Fibroblast of skin of right biceps (primary cell): ENCODE data around the gene HMCN1.

Source experiments
- DNase-seq: peaks from one replicate; pipeline ENCODE4 v3.0.0-alpha.2; 2013

Gene HMCN1

DNA sequence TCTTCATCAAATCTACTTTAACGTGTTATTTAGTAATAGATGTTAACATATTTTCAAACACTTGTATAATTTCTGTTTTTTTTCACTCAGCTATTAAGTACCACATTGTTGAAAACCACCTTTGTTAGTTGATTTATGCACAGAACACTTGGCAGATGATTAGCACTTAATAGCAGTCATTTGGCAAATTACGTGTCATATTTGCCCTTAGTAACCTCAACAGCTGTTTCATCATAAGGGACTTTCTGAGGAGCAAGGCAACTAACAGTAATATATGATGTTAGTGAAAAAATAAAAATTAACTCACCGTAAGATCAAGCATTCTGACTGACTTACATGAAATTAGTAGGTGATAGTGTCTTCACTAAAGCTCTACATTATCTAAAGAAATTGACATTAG is 186.4 kb downstream of the HMCN1 start:
- DNase-seq, result no peak

DNA sequence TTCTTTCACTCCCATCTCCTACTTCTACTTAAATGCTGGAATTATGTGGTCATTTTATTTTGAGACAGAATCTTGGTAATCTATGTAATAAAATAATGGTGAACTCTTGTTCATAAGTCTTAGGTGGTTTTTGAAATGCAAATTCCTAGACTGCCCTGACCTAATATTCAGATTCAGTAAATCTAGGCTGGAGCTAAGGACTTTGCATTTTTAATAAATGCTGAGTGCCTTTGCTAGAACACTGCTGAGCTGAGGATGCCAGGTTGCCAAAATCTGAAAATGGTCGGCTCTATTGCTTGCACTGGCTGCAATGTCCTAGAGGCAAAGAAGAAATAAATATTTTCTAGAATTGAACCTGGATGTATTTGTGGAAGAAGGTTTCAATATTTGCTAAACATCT is 187.4 kb downstream of the HMCN1 start:
- DNase-seq, result no peak

DNA sequence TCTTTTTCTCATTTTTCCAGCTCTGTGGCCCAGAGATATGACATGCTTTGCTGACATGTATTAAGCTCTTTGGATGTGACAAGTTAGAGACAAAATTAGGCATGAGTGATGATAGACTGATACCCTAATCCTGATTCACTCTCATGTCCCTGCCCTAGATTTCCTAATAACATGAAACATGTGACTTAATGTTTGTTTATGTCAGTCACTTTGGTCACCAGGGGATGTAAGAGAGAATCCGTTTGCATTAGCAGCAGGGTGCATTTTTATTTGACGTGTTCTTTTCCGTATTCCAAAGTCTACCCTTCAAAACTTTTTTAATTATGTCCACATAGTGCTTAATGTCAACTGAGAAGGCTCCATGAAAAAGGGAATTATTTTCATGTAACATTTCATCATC is 192.4 kb downstream of the HMCN1 start:
- DNase-seq, result peak; percentile 55

DNA sequence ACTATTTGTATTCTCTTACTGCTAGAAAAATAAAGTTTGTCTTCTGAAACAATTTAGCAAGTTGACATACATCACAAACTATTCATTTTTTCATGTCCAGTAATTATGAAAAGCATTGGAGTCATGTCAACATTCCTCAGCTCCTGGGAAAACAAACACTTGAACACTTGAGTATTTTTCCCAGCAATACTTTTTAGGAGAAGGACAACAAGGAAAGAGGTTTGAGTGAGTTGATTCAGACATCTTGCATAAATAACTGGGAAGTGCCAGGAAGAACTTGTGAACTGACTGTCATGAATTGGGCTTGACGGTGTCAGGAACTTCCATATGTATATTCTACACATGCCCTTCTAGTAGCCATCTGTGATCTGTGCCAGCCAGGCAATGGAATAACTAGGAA is 195.6 kb downstream of the HMCN1 start:
- DNase-seq, result peak; percentile 73

DNA sequence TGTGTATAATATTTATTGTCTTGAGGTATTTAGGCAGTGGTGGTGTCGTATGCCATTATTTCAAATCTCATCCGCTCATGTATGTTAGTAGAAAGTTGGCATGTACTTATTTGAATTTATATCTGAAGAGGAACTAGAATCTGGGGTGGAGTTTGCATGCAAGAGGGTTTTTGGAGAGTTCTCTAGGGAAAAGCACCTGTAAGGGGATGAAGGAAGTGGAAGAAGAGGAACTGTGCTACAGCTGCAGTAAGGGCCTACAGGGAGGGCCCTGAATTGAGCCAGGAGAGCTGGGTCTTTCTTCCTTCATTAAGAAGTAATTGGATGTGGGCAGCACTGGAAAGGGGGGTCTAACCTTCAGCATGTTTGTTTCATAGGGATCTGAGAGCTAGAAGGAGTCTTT is 197.2 kb downstream of the HMCN1 start:
- no peak for DNase-seq

DNA sequence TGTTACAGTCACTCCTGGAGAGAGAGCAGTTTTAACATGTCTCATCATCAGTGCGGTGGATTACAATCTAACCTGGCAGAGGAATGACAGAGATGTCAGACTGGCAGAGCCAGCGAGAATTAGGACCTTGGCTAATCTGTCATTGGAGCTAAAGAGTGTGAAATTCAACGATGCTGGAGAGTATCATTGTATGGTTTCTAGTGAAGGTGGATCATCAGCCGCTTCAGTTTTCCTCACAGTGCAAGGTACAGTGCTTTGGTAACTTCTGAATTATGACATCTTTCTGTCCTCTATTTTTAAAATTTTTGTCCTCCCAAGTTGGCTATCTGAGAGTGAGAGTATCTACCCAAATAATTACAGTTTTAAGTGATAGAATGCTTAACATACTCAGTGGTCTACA is 199.4 kb downstream of the HMCN1 start:
- DNase-seq, result no peak

DNA sequence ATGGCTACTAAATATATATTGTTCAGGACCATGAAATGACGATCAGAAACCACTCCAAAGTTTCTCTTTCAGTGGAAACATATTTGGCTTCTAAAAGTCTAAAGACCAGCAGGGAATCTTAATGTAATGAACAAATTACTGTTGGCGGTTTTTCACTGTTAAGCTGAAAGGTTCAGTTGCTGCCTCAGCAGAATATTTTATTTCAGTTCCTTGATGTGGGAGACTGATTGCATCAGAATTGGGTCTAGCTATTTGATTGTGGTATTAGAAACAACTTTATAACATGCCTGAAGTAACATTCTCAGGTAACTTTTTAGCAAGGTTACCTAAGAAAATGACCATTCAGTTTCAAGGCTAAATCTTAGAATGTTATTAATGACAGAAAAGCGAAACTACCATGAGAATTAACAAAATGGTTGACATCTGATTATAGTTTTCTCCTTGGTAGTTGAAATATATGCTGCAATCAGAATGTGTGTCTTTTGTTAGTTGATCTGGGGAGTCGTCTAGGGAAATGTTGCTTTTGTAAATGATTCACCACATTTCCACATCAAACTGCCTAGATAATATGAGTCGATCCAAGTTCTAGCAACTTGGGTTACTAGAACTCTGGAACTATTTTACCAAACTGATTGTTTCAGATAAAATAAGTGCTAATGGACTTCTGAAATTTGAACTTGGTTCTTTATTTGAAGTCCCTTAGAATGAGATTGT is 200.4 kb downstream of the HMCN1 start:
- DNase-seq, result peak; percentile 84

DNA sequence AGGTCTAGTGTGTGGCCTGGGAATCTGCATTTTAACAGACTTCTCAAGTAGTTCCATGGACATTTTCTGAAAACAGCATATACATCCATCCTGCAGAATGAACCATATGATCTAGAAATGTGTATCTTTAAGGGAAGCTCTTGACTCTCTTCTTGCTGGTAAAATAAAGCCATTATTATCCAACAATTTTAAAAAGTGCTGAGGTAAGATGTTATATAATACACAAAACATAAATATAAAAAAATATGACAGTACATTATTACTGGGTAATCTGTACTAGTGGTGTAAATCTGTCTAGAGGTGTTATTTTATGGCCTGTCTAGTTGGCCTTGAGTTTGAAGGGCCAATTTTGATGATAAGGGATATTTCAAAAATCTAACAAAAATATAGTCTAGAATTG is 201.2 kb downstream of the HMCN1 start:
- DNase-seq, result no peak

DNA sequence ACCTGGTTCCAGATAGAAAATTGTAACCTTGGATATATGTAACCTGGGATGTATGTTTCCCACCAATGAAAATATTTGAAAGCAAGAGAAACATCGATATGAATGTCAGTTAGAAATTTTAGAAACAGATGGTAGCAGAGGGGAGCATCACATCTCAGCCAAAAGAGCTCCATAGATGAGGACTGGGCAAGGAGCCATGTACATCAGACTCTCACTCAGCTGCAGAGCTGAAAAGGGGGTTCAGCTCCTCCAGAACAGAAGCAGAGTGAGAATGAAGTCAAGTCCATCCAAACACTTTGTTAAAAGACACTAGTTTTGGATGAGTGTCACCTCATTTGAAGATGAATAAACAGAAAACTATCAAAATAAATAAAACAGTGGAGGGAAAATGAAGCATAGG is 202.4 kb downstream of the HMCN1 start:
- no peak for DNase-seq

DNA sequence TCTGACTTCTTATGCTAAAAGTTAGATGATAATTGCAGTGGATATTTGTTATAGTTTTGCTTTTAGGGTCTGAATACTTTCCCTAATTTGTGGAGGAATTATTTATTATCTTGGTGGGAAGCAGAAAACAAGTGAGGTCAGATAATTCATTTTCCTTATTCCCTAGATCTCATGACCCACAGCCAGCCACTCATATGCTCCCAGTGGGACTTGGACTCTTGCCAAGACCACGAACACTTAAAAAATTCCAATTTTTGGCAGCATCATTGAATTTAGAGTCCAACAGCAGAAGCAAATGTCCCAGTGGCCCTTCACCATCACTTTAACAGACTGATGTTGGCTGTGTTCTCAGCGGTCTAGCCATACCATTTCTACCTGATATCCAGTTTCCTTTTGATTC is 204.2 kb downstream of the HMCN1 start:
- peak; percentile 66 for DNase-seq

DNA sequence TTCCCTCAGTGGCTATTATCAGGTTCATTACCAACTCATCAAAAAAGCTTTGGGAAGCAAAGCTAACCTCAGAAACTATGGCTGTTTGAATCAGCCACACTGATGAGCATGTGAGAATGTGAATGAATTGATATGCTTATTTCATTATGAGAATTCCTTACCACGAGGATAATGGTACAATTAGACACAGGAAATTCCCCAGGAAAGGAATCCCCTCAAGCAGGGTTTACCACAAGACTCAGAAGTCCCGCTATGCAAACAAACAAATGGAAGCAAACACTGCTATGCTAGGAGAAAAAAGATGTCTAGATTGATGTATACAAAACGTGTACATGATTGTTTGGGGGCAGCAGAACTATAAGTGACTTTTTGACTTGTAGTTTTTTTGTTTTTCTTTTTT is 205.0 kb downstream of the HMCN1 start:
- DNase-seq, result peak; percentile 82

DNA sequence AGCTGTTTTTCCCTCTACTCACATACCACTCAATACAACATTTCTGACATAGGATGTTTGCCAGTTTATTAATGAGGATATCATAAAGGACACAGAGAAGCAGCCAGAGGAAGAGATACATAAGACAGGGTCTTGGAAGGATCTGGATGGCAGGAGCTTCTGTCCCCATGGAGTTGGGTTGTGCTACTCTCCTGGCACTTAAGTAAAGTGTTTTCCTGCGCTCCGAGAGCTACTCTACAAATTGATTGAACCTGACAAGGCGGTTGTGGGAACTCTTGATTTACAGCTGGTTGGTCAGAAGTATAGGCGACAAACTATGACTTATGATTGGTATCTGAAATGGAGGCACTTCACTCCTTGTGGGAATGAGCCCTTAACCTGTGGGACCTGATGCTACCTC is 208.8 kb downstream of the HMCN1 start:
- no peak for DNase-seq

DNA sequence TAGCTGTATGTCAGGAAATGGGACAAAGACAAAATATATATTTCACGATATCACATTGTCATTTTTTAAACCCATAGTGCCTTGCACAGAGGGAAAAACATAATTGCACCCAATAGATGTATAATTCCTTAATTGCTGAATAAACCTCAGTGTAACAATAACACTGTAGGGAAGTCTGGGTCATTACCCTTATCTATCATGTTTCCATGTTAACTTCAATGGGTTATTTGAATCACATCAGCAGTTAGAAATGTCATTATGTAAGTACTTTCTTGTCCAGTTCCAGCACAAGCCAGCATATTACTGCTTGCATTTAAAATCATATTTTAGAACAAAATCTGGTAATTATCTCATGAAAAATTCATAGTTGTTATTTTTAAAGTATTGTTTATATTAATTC is 222.7 kb downstream of the HMCN1 start:
- DNase-seq, result no peak

DNA sequence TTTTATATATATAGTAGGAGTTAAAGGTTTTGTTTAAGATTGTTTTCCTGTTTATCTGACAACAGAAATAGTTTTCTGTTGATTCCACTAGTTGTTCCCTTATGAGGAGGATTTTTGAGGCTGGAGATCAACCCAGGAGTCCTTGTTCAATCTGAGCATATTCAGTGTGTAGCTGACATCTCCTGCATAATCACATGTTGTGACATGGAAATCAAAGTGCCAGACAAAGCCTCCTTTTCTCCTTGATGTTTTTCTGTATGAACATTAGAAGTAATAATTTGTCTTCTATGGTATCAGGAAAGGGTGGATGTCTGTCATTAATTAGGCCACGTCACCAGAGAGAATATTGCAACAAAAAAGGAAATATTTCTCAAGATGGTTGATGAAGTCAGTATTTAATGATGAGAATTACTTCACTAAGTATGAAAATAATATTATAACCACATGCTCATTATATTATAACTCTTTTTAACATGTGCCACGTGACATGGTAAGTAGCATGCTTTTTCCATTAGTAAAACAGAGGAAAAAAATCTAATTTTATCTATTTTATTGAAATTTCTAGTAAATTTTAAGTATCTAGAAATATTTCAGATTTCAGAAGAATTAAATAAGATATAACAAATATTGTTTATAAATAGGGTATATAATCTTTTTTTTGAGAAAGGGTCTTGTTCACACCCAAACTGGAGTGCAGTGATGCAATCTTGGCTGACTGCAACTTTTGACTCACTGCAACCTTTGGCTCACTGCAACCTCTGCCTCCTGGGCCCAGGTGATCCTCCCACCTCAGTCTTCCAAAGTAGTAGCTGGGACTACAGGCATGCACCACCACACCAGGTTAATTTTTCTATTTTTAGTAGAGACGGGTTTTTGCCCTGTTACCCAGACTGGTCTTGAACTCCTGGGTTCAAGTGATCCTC is 223.5 kb downstream of the HMCN1 start:
- DNase-seq, result peak; percentile 66

DNA sequence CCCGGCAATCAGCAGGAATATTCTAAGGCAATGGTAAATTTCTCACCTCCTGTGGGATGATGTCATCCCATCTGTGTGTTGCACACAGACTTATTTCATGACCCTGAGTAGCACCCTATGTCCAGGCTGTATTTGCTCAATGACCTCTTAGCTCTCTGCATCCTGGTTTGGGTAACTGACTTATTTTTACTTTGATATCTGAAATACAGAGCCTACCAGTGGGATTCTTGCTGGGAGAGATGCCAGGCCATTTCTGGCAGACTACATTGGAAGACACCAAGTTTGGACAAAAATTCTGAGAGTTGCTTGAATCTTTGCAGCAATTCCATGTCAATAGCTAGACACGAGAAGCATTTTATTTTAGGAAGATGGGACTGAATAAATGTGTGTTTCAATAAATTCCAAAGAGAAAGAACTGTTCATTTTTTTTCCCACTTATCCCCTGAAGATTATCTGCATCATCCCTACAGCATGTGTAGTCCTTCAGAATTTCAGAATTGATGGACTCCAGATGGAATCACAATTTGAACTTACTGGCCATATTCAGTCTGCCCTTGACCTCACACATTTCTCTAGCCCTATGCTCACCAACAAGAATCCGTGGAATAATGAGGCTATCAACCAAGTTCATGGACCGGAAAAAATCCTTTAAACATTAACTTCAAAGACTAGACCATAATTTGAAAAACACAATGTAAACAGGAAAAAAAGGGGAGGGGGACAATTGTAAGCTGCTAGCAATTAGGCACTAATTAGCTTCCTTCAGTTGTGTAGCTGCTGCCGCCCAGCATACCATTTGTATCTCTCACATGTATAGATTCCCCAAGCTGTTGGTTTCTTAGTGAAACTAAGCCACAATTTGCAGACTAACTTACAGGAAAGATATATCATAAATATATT is 226.5 kb downstream of the HMCN1 start:
- peak; percentile 77 for DNase-seq

DNA sequence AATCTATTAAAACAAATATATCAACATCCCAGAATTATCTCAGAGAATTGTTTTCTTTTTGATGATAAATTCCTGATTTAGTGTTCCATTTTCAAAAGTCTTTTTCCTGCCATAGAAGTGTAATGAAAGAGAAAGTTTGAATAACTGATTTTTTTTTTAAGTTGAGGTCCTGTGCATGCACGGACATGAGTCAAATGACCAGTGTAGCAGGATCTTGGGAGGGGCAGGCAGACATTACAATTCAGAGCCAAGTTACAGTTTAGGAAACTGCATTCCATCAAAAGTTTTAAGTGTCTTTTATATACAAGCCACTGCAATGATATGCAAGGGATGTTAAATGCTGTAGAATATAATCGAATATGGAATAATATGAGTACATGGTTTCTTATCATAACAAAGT is 227.5 kb downstream of the HMCN1 start:
- DNase-seq, result peak; percentile 26

DNA sequence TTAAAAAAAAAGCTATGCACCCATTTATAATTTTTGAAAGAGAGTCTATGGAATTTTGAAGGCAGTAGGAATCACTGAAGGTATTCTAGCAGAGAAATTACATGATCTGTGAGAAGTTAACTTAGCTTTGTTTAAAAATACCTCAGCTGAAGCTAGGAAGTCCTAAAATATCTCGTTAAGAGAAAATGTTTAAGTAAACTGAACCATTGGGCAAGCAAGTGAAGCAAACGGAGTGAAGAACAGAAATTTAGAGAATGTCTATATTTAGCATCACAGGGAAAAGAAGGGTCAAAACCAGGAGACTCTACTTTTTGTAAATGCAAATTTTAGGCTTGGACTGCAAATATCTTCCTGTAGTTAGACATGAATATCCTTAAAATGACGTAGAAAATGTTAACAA is 230.8 kb downstream of the HMCN1 start:
- DNase-seq, result no peak

DNA sequence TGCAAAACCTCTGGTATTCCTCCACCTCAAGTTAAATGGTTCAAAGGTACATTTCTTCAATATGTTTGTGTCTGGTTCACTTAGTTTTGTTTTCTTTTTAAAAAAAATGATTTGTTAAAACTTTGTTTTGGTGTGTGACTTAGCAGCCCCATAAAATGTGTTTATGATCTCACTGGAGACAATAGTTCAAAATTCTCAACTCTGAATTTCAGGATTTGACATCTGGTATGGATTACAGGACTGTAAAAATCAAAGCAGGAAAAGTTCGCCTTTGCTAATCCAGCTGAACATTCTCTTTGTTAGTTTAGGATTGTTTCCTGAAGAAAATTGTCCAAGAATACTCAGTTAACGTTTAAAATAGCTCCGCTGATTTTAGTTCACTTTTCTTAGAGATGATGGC is 231.7 kb downstream of the HMCN1 start:
- peak; percentile 61 for DNase-seq

DNA sequence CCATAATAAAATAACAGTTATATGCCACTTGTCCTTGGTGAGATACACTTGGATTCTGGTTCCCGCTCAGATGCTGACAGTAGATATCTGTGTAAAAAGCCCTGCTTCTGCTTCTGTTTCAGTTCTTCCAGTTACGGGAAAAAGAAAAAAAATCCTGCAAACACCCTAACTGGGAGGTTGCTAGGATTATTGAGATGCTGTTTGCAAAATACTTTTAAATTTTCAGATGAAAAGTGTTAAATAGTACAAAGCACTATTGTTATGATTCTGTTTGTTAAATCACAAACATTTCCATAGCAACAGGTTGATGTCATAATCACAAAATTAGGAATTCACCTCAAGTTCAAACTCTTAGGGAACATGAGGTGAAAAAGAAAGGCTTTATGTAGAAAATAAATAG is 232.3 kb downstream of the HMCN1 start:
- no peak for DNase-seq

DNA sequence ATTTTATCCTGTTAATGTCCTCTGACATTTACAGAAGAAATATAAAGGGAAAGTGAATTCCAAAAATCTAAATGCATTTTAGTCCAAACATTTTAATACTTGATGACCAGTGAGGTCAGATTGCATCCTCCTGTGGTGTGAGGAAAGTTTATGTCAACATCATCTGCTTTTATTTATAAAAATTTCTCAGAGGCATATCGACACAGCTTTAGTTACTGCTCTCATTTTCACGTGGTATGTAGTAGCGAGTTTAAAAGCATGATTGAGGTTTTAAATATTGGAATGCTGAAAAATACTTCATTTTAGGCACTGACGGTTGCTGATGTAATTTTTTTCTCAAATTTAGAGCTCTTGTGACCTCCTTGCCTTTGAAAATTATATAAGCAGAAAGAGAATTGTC is 234.8 kb downstream of the HMCN1 start:
- DNase-seq, result peak; percentile 43

DNA sequence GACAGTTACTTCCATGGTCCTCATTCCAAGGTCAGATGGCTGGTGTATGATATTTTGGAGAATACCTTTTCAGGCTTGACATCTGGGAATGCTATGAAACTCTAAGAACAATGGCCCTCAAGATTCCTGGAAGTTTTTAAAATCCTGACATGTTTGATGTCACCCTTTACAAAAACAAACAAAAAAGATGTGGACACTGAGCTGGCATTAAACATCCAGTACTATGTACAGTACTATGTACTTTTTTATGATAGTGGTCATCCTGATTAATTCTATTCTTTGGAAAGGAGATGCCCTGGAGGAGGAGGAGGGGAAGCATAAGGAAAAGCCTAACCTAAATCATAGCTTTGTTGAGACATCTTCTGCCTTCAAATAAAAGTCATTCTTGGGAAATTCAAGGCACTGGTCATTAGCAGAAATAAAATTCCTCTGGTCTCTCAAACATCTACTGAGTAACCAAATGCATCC is 235.4 kb downstream of the HMCN1 start:
- DNase-seq, result peak; percentile 67

DNA sequence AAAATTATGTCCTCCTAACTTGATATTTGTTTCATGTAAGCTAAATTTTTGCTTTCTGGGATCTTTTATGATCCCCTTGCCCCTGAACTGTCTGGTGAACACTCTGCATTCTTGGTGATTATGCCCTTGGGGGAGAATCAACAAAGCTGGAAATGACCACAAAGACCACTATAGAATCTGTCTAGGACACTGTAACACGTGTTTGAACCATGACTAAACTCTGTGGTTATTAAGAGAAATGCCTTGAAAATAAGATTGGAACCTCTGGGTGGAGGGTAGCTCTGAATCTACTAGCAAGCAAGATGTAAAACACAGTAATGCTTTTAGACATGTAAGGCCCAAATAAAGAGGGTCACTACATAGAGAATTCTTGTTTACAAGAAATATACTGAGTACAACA is 237.5 kb downstream of the HMCN1 start:
- peak; percentile 97 for DNase-seq
